COR-L47 (cell line): ENCODE data around the gene EIF4EBP2.

Experiments used
- DNase-seq: peaks from one replicate; lab custom pipeline; 2025; lab: John Stamatoyannopoulos, UW

Gene EIF4EBP2

DNA sequence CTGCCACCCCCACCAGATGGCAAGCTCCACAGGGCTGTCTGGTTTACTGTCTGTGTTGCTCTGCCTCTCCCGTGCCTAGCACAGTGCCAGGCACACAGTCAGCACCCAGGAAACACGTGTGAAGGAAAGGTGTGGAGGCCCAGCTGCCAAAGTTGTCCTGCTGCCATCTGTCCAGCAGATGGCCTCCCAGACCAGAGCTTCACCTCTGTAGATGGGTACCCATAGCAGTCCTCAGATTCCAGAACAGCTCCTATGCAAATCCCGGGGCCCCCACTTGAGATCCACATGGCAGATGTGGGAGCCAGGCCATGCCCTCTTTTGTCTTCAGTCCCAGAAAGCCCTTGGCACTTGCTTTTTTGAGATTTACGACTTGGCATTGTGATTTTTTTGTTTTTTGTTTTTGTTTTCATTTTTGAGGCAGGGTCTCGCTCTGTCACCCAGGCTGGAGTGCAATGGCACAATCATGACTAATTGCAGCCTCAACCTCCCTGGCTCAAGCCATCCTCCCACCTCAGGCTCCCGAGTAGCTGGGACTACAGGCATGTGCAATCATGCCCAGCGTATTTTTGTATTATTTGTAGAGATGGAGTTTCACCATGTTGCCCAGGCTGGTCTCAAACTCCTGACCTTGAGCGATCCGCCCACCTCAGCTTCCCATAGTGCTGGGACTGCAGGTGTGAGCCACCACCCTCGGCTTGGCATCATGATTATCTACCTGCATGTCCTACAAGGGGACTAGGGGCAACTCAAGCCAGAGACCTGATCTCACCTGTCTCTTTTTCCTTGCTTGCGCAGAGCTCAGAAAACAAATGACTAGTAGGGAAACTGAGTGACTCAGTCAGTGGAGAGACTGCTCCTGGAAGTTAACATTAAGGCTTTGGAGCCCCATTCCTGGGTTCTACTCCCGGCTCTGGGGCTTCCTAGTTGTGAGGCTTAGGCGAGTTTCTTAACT is 57.7 kb downstream of the EIF4EBP2 start:
- DNase-seq: peak; percentile 44

GRCh38 chr10:70462349-70462984 is 58.5 kb downstream of the EIF4EBP2 start:
- peak; percentile 91 for DNase-seq

- no peak for DNase-seq
Observed at GRCh38 chr10:70465278-70465677, 61.3 kb downstream of the EIF4EBP2 start.

DNA sequence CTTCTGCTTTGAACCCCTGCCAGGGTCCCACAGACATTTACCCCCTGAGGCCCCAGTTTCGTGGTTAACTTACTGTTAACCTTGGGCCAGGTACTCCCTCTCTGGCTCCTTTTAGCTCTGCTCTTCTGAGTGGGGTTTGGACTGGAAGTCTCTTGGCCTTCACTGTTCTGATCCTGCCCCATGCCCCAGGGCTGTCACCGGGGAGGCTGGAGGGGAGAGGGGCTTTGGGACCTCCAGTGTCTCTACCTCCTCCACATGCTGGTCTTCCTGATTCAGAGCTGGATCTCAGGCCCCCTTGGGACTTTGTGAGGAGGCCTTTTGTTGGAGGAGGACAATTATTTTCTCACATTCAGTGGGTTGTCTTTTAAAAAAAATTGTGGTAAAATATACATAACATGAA is 61.9 kb downstream of the EIF4EBP2 start:
- DNase-seq: no peak

- no peak for DNase-seq
Observed at GRCh38 chr10:70466951-70467350, 63.0 kb downstream of the EIF4EBP2 start.

DNA sequence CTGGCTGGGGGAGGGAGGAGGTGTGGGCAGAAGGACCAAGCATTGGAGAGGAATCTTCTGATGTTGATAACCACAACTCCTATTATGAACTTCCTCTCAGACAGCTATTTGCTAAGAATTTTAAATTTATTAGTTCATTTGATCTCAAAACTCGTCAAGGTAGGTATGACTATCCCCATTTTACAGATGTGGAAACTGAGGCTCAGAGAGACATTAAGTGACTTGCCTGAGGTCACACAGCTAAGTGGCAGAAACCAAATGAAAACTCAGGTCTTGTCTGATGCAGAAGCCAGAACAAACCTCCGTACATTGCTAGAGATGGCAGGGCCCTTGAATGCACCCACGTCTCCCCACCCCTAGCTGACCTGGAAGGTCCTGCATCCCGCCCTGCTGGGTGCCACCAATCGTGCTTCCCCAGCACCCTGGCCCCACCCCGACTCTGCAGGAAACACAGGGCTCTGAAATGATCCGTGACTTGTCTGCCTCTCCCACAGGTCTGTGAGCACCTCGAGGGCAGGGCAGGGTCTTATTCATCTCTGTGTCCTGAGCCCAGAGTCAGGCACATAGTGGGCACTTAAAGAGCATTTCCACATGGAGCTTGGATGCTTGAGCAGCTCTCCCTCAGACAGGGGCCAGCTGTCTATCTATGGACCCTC is 69.0 kb downstream of the EIF4EBP2 start:
- no peak for DNase-seq

GRCh38 chr10:70474780-70475179 is 70.8 kb downstream of the EIF4EBP2 start:
- DNase-seq: no peak

GRCh38 chr10:70475661-70476060 is 71.7 kb downstream of the EIF4EBP2 start:
- no peak for DNase-seq

DNA sequence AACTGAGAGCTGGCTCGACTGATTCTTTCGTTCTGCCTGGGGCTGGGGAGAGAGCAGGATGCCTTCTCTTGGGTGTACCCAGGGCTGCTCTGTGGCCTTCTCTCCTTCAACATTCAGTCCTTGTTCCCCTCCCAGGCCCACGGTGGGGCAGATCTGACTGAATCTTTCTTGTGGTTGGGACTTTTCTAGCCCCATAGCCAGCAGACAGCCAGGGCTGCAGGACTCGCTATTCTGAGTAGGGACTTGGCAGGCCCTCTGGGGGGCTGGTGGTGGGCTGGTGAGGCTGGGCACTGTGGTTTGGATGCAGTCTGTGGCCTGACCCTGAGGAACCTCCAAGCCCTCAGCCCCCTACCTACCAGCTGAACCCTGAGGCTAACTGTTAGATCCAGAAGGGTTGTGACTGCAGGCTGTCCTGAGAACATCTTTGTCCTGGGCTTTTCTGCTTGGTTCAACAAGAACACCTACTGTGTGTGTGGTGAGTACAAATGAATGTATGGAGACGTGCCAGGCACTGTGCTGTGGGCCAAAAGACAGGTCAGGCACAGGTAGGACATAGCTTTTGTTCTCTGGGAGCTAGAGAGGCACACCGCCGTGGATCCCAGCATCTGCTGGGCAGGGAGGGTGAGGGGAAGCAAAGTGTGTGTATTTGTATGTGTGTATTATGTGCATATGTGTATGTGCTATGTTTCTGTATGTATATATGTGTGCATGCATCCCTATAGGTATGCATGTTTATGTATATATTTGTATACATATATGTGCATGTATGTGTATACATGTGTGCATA is 72.5 kb downstream of the EIF4EBP2 start:
- DNase-seq: no peak

DNA sequence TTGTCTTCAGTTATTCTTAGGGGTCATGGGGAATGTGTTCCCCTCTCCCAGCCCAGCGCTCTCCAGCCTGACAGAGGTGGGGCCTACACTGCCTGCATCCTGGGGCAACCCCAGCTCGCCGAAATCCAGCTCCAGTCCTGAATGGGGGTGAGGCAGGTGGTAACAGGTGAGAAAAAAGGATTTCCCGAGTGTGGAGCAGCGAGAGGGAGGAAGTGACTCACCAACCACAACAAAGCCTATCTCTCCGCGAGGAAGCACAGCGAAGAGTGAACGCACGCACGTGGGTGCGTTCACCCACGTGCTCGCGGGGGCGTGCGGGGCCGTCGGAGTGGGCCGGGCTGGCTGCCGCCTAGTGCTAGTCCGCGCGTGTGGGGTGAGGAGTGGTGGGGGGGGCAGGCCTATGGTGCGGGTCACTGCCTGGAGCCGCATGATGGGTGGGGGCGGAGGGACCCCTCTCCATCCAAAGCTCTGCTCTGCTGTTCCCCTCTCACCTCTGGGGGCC is 73.8 kb downstream of the EIF4EBP2 start:
- DNase-seq: no peak
